WTC11 (cell line): Measurements from ENCODE around the gene APOL2. TPM values are rescaled to one million over a fixed set of nuclear protein-coding genes. Genes with fewer than 3 reads are reported as not detected.
A peak's percentile ranks its signal among the peaks of the same experiment; 100 is the strongest.
"Not testable (repeated sequence)": the region's sequence is repeated elsewhere in the genome, so short reads cannot be mapped to it uniquely, and the experiment has no call there.

Experiments
- ATAC-seq: fragments of 200-7000 bp; cut with Tn5 transposase; 2 replicates; pipeline ENCODE4 v1.10.0; 2021; ENCODE audit warnings: mild to moderate bottlenecking, moderate library complexity
- CTCF ChIA-PET: fragments of 300-600 bp; sonication (Branson Sonifier 250); formaldehyde crosslinking; loops from one replicate; lab custom pipeline; 2021; ENCODE audit warnings: antibody characterized with exemption; lab: Charles Lee
- POLR2A ChIA-PET: fragments of 350-600 bp; sonication (Branson Sonifier 250); formaldehyde crosslinking; loops from one replicate; lab custom pipeline; 2021; ENCODE audit warnings: antibody characterized with exemption; lab: Charles Lee
- DNase-seq: peaks from one replicate; pipeline ENCODE4 v3.0.0; 2021; ENCODE audit warnings: low spot score
- H3K27ac Mint-ChIP-seq: 2 replicates; pipeline ENCODE4 v1.8.0; 2021; ENCODE audit warnings: mixed read lengths
- H3K27me3 Mint-ChIP-seq: 2 replicates; pipeline ENCODE4 v1.8.0; 2021; ENCODE audit warnings: low read depth, mild to moderate bottlenecking, moderate library complexity, mixed read lengths
- H3K36me3 Mint-ChIP-seq: 2 replicates; pipeline ENCODE4 v1.8.0; 2021; ENCODE audit warnings: mixed read lengths
- H3K4me1 Mint-ChIP-seq: 2 replicates; pipeline ENCODE4 v1.8.0; 2022; ENCODE audit warnings: mixed read lengths
- H3K4me3 Mint-ChIP-seq: 2 replicates; pipeline ENCODE4 v1.8.0; 2021; ENCODE audit warnings: mild to moderate bottlenecking, moderate library complexity, mixed read lengths
- H3K9me3 Mint-ChIP-seq: 2 replicates; pipeline ENCODE4 v1.8.0; 2021; ENCODE audit warnings: mixed read lengths
- CREM ChIP-seq: sonication (generic); formaldehyde crosslinking; IDR thresholded peaks from 2 replicates; pipeline ENCODE4 v1.8.1; 2022; ENCODE audit warnings: mild to moderate bottlenecking, missing genetic modification reagents, moderate library complexity
- E2F1 ChIP-seq: sonication (generic); formaldehyde crosslinking; IDR thresholded peaks from 2 replicates; pipeline ENCODE4 v1.8.0; 2022; ENCODE audit warnings: mild to moderate bottlenecking, missing genetic modification reagents
- ETV6 ChIP-seq: sonication (generic); formaldehyde crosslinking; IDR thresholded peaks from 2 replicates; pipeline ENCODE4 v1.8.1; 2022; ENCODE audit warnings: mild to moderate bottlenecking, missing genetic modification reagents
- FOXJ3 ChIP-seq: sonication (generic); formaldehyde crosslinking; IDR thresholded peaks from 2 replicates; pipeline ENCODE4 v1.9.0; 2021; ENCODE audit warnings: missing genetic modification reagents, mild to moderate bottlenecking, borderline replicate concordance
- FOXP1 ChIP-seq: sonication (generic); formaldehyde crosslinking; IDR thresholded peaks from 2 replicates; pipeline ENCODE4 v1.8.0; 2022; ENCODE audit warnings: missing genetic modification reagents, mild to moderate bottlenecking, moderate library complexity, borderline replicate concordance
- GABPB1 ChIP-seq: sonication (generic); formaldehyde crosslinking; IDR thresholded peaks from 2 replicates; pipeline ENCODE4 v1.8.1; 2023; ENCODE audit warnings: mild to moderate bottlenecking, missing genetic modification reagents
- HMGXB4 ChIP-seq: sonication (generic); formaldehyde crosslinking; IDR thresholded peaks from 2 replicates; pipeline ENCODE4 v1.8.1; 2023; ENCODE audit warnings: mild to moderate bottlenecking, moderate library complexity, missing genetic modification reagents
- NFE2L1 ChIP-seq: sonication (generic); formaldehyde crosslinking; IDR thresholded peaks from 2 replicates; pipeline ENCODE4 v1.8.1; 2023; ENCODE audit warnings: missing genetic modification reagents
- NR2C2 ChIP-seq: sonication (generic); formaldehyde crosslinking; IDR thresholded peaks from 2 replicates; pipeline ENCODE4 v1.8.0; 2022; ENCODE audit warnings: mild to moderate bottlenecking, missing genetic modification reagents
- NR3C1 ChIP-seq: sonication (generic); formaldehyde crosslinking; conservative IDR thresholded peaks from 2 replicates; pipeline ENCODE4 v1.8.1; 2023; ENCODE audit warnings: low read depth, mild to moderate bottlenecking, missing genetic modification reagents
- SP1 ChIP-seq: sonication (generic); formaldehyde crosslinking; conservative IDR thresholded peaks from 2 replicates; pipeline ENCODE4 v1.8.1; 2022; ENCODE audit warnings: missing genetic modification reagents
- USF2 ChIP-seq: sonication (generic); formaldehyde crosslinking; IDR thresholded peaks from 2 replicates; pipeline ENCODE4 v1.8.1; 2023; ENCODE audit warnings: mild to moderate bottlenecking, missing genetic modification reagents, moderate library complexity
- ZNF121 ChIP-seq: sonication (generic); formaldehyde crosslinking; IDR thresholded peaks from 2 replicates; pipeline ENCODE4 v1.8.0; 2023; ENCODE audit warnings: missing genetic modification reagents
- ZNF317 ChIP-seq: sonication (generic); formaldehyde crosslinking; IDR thresholded peaks from 2 replicates; pipeline ENCODE4 v1.8.1; 2023; ENCODE audit warnings: low read depth, mild to moderate bottlenecking, moderate library complexity, missing genetic modification reagents, borderline replicate concordance
- ZNF396 ChIP-seq: fragments of 250-450 bp; sonication (Bioruptor Pico); IDR thresholded peaks from 2 replicates; pipeline ENCODE4 v1.8.0; 2021; ENCODE audit warnings: mild to moderate bottlenecking, moderate library complexity, borderline replicate concordance
- total RNA-seq: library from RNA; stranded (reverse); gene quantifications from 3 replicates; pipeline ENCODE4 v1.2.3, GENCODE V29; 2021
- TF ChIP-seq, protein P1 (sequence below): sonication (generic); formaldehyde crosslinking; IDR thresholded peaks from 2 replicates; pipeline ENCODE4 v1.8.0; 2022; ENCODE audit warnings: mild to moderate bottlenecking, missing genetic modification reagents
- TF ChIP-seq, protein P2 (sequence below): fragments of 250-450 bp; sonication (Bioruptor Pico); IDR thresholded peaks from 2 replicates; pipeline ENCODE4 v1.9.0; 2021; ENCODE audit warnings: mild to moderate bottlenecking
- TF ChIP-seq, protein P3 (sequence below): sonication (generic); formaldehyde crosslinking; IDR thresholded peaks from 2 replicates; pipeline ENCODE4 v1.8.1; 2023; ENCODE audit warnings: mild to moderate bottlenecking, missing genetic modification reagents
- TF ChIP-seq, protein P4 (sequence below): sonication (generic); formaldehyde crosslinking; conservative IDR thresholded peaks from 2 replicates; pipeline ENCODE4 v1.8.1; 2022; ENCODE audit warnings: mild to moderate bottlenecking, missing genetic modification reagents
- TF ChIP-seq, protein P5 (sequence below): fragments of 200-600 bp; IDR thresholded peaks from 2 replicates; pipeline ENCODE4 v1.8.0; 2022; ENCODE audit warnings: antibody characterized with exemption

The APOL2 gene
- total RNA-seq, 1 experiment from 2014 or later = 11.2 TPM

DNA sequence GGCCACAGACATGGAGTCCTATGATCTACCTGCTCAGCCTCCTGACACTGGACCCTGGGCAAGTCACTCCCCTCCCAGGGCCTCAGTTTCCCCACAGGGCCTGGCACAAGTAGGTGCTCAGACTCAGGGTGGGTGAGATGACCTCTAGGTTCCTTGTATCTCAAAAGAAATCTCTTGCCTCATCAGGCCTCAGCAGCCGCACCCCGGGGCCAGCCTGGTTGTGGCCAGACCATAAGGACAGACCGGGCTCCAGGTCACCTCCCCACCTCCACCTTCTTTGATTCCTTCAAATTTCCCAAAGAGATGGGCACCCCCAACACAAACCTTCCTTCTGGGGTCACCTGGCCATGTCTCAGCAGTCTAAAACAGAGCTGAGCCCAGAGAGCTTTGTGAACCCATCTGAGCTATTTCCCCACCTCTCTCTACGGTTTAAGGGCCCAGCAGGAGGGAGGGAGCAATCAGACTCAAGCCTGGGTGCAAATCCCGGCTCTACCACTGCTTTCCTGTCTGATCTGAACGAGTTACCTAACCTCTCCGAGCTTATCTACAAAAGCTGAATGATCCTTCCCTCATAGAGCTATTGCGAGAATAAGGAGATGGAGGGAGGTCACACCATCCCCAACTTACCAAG lies 35.2 kb downstream of the APOL2 start:
- peaks cover 5% of the 10 kb centered on the region for H3K36me3 Mint-ChIP-seq
- ATAC-seq (peak; percentile 55), DNase-seq (no peak)
- ChIA-PET CTCF (interaction anchor here (0.9 to 1.9 kb wide), 10 partner anchors 9 to 283 kb away, joined by 3 to 8 read pairs (median 4); partner anchors contain the start of gene APOL2), POLR2A (interaction anchor here (0.5 kb wide), 1 partner anchor 59 kb away, joined by 4 read pairs; no protein-coding TSS in a partner anchor)
- H3K4me3 Mint-ChIP-seq = no peak overlapping the region
- no peak overlapping the region for H3K27ac Mint-ChIP-seq
- H3K4me1 Mint-ChIP-seq = peaks cover 23% of the 10 kb centered on the region
- peaks cover 10% of the 10 kb centered on the region for H3K9me3 Mint-ChIP-seq
- TF ChIP-seq HMGXB4 (CRISPR knock-in tag) (no peak), ZNF121 (CRISPR knock-in tag) (no peak), ZNF396 (CRISPR knock-in tag) (no peak), NR2C2 (no peak), E2F1 (CRISPR knock-in tag) (no peak), FOXJ3 (CRISPR knock-in tag) (no peak), SP1 (no peak), USF2 (CRISPR knock-in tag) (no peak), FOXP1 (no peak), NFE2L1 (no peak), GABPB1 (CRISPR knock-in tag) (no peak), ZNF317 (CRISPR knock-in tag) (no peak), ETV6 (no peak), CREM (CRISPR knock-in tag) (no peak), NR3C1 (CRISPR knock-in tag) (no peak)
- TF ChIP-seq, protein P1, sequence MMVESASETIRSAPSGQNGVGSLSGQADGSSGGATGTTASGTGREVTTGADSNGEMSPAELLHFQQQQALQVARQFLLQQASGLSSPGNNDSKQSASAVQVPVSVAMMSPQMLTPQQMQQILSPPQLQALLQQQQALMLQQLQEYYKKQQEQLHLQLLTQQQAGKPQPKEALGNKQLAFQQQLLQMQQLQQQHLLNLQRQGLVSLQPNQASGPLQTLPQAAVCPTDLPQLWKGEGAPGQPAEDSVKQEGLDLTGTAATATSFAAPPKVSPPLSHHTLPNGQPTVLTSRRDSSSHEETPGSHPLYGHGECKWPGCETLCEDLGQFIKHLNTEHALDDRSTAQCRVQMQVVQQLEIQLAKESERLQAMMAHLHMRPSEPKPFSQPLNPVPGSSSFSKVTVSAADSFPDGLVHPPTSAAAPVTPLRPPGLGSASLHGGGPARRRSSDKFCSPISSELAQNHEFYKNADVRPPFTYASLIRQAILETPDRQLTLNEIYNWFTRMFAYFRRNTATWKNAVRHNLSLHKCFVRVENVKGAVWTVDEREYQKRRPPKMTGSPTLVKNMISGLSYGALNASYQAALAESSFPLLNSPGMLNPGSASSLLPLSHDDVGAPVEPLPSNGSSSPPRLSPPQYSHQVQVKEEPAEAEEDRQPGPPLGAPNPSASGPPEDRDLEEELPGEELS (CRISPR knock-in tag) = no peak
- TF ChIP-seq, protein P2, sequence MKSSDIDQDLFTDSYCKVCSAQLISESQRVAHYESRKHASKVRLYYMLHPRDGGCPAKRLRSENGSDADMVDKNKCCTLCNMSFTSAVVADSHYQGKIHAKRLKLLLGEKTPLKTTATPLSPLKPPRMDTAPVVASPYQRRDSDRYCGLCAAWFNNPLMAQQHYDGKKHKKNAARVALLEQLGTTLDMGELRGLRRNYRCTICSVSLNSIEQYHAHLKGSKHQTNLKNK (CRISPR knock-in tag) = no peak
- TF ChIP-seq, protein P3, sequence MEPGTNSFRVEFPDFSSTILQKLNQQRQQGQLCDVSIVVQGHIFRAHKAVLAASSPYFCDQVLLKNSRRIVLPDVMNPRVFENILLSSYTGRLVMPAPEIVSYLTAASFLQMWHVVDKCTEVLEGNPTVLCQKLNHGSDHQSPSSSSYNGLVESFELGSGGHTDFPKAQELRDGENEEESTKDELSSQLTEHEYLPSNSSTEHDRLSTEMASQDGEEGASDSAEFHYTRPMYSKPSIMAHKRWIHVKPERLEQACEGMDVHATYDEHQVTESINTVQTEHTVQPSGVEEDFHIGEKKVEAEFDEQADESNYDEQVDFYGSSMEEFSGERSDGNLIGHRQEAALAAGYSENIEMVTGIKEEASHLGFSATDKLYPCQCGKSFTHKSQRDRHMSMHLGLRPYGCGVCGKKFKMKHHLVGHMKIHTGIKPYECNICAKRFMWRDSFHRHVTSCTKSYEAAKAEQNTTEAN (CRISPR knock-in tag) = no peak
- TF ChIP-seq, protein P4, sequence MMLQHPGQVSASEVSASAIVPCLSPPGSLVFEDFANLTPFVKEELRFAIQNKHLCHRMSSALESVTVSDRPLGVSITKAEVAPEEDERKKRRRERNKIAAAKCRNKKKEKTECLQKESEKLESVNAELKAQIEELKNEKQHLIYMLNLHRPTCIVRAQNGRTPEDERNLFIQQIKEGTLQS = no peak
- TF ChIP-seq, protein P5, sequence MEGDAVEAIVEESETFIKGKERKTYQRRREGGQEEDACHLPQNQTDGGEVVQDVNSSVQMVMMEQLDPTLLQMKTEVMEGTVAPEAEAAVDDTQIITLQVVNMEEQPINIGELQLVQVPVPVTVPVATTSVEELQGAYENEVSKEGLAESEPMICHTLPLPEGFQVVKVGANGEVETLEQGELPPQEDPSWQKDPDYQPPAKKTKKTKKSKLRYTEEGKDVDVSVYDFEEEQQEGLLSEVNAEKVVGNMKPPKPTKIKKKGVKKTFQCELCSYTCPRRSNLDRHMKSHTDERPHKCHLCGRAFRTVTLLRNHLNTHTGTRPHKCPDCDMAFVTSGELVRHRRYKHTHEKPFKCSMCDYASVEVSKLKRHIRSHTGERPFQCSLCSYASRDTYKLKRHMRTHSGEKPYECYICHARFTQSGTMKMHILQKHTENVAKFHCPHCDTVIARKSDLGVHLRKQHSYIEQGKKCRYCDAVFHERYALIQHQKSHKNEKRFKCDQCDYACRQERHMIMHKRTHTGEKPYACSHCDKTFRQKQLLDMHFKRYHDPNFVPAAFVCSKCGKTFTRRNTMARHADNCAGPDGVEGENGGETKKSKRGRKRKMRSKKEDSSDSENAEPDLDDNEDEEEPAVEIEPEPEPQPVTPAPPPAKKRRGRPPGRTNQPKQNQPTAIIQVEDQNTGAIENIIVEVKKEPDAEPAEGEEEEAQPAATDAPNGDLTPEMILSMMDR = no peak
- peaks cover 7% of the 10 kb centered on the region for H3K27me3 Mint-ChIP-seq

DNA sequence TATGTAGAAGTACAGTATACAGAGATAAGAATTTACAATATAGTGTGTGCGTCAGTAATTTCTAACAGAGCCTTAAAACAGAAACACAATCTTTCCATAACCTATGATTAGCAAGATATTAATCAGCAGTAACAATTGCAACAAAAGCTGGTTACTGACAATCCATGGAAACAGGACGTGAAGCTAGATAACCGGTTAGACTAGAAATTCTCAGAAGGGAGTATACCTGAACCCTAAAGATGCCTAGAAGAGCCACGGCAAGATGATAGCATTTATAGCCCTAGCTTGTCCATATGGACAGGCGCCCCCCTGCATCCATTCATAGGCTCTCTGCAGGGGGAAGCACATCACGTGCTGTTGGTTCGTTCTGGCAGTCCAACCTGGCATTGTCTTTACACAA lies 35.9 kb downstream of the APOL2 start:
- H3K27me3 Mint-ChIP-seq, H3K9me3 Mint-ChIP-seq, POLR2A ChIA-PET, H3K27ac Mint-ChIP-seq, ATAC-seq, H3K36me3 Mint-ChIP-seq, H3K4me3 Mint-ChIP-seq, DNase-seq: not testable (repeated sequence)
- H3K4me1 Mint-ChIP-seq = peaks cover 23% of the 10 kb centered on the region
- CTCF ChIA-PET = interaction anchor here (1.0 to 1.6 kb wide), 2 partner anchors 9 to 36 kb away, joined by 3 to 6 read pairs; partner anchors contain the start of gene APOL2

DNA sequence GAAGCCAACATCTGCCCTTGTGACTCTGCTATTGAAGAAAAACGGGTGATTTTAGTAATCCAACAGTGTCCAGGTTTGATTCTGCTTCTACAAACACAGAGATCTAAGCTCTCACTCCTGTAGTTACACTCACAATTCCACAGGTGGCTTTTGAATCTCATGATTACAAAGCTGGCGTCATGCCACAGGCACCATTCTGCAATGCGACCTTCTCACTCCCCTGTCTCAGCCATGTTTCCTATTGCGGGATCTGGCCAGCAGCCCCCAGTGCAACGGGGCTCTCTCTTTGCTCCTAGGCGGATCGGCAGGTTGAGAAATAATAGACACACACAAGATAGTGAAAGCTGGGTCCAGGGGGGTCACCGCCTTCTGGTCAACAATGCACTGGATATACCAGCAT lies 36.4 kb downstream of the APOL2 start:
- H3K9me3 Mint-ChIP-seq, ATAC-seq, H3K4me3 Mint-ChIP-seq, H3K27me3 Mint-ChIP-seq, DNase-seq, H3K27ac Mint-ChIP-seq, H3K36me3 Mint-ChIP-seq, POLR2A ChIA-PET: not testable (repeated sequence)
- CTCF ChIA-PET = interaction anchor here (1.0 to 1.2 kb wide), 2 partner anchors 36 to 283 kb away, joined by 3 read pairs; partner anchors contain the start of gene APOL2
- peaks cover 29% of the 10 kb centered on the region for H3K4me1 Mint-ChIP-seq
